Skeletal muscle tissue (tissue), 4 donors: ENCODE measurements around the gene HLA-DMA. TPM values are rescaled to one million over a fixed set of nuclear protein-coding genes. Genes with fewer than 3 reads are reported as not detected.

Source experiments
- H3K27ac ChIP-seq: one replicate; pipeline ENCODE4 v1.7.0; 2013; ENCODE audit warnings: mild to moderate bottlenecking, low read depth, low read length, inconsistent platforms
- H3K27me3 ChIP-seq, 3 donors: one replicate each; pipeline ENCODE4 v1.7.0; 2013; ENCODE audit warnings: low read length in 3 of 3; ENCODE audit not compliant: control insufficient read depth in 3 of 3, insufficient read depth in 3 of 3
- H3K36me3 ChIP-seq, 3 donors: one replicate each; pipeline ENCODE4 v1.7.0; 2013; ENCODE audit warnings: low read length in 3 of 3; ENCODE audit not compliant: control insufficient read depth in 3 of 3, insufficient read depth in 3 of 3
- H3K4me1 ChIP-seq, 3 donors: one replicate each; pipeline ENCODE4 v1.7.0; 2013; ENCODE audit warnings: low read length in 3 of 3, mild to moderate bottlenecking in 3 of 3; ENCODE audit not compliant: control insufficient read depth in 3 of 3, insufficient read depth in 3 of 3
- H3K4me3 ChIP-seq, 3 donors: one replicate each; pipeline ENCODE4 v1.7.0; 2013; ENCODE audit warnings: low read length in 3 of 3
- H3K9ac ChIP-seq, 3 donors: one replicate each; pipeline ENCODE4 v1.7.0; 2013; ENCODE audit warnings: low read length in 3 of 3, mild to moderate bottlenecking in 3 of 3, moderate library complexity in 2 of 3, low read depth in 1 of 3
- H3K9me3 ChIP-seq, 3 donors: one replicate each; pipeline ENCODE4 v1.7.0; 2013; ENCODE audit warnings: low read length in 3 of 3; ENCODE audit not compliant: control insufficient read depth in 3 of 3
- total RNA-seq: library from RNA; depleted of rRNA; stranded (reverse); fragments of >200 nt; gene quantifications from one replicate; pipeline ENCODE4 v1.2.3, GENCODE V29; 2014
- donor health status: Osteomylitis.

Gene HLA-DMA
- total RNA-seq, 1 donor from 2014 or later = 6.3 TPM

DNA sequence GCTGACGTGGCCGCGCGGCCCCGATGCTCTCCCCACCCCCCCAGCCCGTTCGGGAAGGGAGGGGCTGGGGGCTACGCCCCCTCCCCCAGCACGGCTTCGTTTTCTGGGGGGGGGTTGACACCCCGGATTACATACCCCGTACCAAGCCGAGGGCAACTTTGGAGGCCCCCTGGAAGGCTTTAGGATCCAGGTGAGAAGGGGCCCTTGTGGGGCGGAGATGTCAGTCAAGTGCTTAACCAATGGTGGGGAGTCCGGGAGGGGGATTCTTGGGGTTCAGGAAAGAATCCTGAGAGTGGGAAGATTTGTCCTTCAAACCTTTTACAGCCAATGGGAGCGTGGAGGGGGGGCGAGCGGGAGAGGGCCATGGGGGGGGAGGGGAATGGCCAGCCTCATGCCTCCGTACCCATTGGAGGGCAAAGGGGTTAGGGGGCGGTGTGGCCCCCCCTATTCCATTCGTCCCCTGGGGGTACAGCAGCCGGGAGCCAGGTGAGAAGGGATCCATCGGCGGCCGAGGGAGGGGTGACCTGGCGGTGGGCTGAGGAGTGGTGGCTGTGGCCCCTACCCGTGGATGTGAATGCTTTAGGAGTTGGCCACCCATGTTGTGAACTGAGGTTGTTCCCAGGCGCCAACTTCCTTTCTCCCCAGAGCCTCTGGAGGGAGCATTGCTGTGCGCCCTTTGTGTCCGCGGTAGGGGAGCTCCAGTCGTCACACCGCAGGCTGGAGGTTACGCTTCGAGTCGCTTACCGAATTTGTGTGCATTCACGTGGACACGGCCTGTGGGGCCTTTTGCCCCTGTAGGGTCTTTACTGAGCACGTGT lies 16.2 kb upstream of the HLA-DMA start:
- Histone ChIP-seq H3K9ac (peak overlapping the region; percentile 97 to 100 (median 100)), H3K27me3 (no peaks in the 10 kb centered on the region), H3K9me3 (no peaks in the 10 kb centered on the region), H3K4me1 (peaks cover 21 to 29% (median 22%) of the 10 kb centered on the region in 3 donors), H3K36me3 (peaks cover 8 to 23% (median 20%) of the 10 kb centered on the region in 3 donors), H3K27ac (peak overlapping the region; percentile 100), H3K4me3 (peak overlapping the region; percentile 82 to 97 (median 97))

GRCh38 chr6:32968093-32968866 lies 15.4 kb upstream of the HLA-DMA start, which contains the start of gene BRD2:
TSS of gene BRD2 (plus strand) at chr6:32968594. CDS start at chr6:32972899, 4,305 bp downstream.
- peaks cover 19 to 28% (median 21%) of the 10 kb centered on the region in 3 donors for H3K4me1 ChIP-seq
- peaks cover 8 to 20% (median 12%) of the 10 kb centered on the region in 3 donors for H3K36me3 ChIP-seq
- H3K4me3 ChIP-seq = peak within 1 kb of the TSS; percentile 82 to 97 (median 97)
- no peaks in the 10 kb centered on the region for H3K27me3 ChIP-seq
- peak within 1 kb of the TSS; percentile 97 to 100 (median 100) for H3K9ac ChIP-seq
- no peaks in the 10 kb centered on the region for H3K9me3 ChIP-seq
- peak within 1 kb of the TSS; percentile 100 for H3K27ac ChIP-seq

DNA sequence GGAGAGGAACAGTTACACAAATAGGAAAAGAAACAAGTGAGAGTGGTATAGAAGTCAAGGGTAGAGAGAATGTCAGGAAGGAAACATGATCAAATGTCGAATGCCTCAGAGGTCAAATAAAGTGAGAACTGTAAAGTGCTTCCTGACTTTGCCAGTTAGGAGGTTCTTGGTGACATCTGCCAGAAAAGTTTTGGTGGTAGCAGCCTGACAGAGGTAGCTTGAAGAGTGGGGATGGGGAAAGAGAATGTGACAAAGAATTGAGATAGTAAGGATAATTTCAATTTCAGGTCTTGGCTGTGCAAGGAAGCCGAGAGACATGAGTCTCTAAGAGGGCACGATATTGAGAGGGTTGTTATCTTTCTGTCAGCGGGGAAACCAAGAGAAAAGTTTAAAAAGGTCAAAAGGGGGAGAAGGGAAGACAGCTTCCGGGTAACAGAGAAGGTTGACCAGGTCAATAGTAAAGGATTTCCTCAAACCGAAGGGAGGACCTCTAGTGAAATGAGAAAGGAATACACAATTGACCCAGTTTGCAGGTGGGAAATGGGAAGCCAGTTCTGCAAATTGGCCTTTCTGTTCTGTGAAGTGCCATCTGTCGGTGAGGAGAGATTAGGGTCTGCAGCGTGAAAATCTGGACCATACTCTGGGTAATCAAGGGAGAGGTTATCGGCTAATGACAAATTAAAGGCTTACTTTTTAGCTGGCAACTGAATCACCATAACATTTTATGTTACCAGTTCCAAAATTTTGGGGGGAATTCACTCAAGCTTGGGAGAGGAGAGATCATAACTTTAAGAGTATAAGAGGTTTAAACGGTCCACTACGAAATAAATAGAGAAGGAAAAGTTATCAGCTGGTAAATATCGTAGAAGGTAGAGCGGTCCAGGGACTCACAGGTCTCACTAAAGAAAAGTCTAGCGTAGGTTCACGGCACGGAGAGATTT lies 14.5 kb upstream of the HLA-DMA start:
- peak overlapping the region; percentile 100 for H3K27ac ChIP-seq
- H3K36me3 ChIP-seq = peaks cover 1 to 11% (median 3%) of the 10 kb centered on the region in 3 donors
- peak overlapping the region; percentile 82 to 97 (median 95) for H3K4me3 ChIP-seq
- H3K27me3 ChIP-seq = no peaks in the 10 kb centered on the region
- peaks cover 19 to 28% (median 21%) of the 10 kb centered on the region in 3 donors for H3K4me1 ChIP-seq
- H3K9me3 ChIP-seq = no peaks in the 10 kb centered on the region
- peak overlapping the region; percentile 97 to 100 (median 99) for H3K9ac ChIP-seq

DNA sequence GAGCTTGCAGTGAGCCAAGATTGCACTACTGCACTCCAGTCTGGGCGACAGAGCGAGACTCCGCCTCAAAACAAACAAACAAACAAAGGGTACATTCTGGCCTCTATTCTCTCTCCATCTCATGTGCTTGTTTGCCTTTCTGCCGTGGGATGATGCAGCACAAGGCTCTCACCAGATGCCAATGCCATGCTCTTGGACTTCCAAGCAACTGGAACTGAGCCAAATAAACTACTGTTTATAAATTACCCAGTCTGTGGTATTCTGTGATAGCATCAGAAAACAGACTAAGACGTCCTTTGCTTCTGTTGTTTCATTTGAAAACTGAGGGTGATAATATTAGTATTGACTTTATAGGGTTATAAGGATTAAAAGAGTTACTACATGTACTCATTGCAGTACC lies 11.9 kb upstream of the HLA-DMA start:
- H3K9me3 ChIP-seq = no peaks in the 10 kb centered on the region
- H3K27me3 ChIP-seq = no peaks in the 10 kb centered on the region
- peaks cover 0 to 4% (median 0%) of the 10 kb centered on the region in 3 donors for H3K36me3 ChIP-seq
- H3K9ac ChIP-seq = no peak overlapping the region
- H3K4me3 ChIP-seq = no peak overlapping the region
- no peak overlapping the region for H3K27ac ChIP-seq
- H3K4me1 ChIP-seq = peaks cover 16 to 27% (median 19%) of the 10 kb centered on the region in 3 donors

- no peak overlapping the region for H3K9ac ChIP-seq
- no peaks in the 10 kb centered on the region for H3K27me3 ChIP-seq
- no peak overlapping the region for H3K27ac ChIP-seq
- no peaks in the 10 kb centered on the region for H3K36me3 ChIP-seq
- H3K4me3 ChIP-seq = no peak overlapping the region
- no peaks in the 10 kb centered on the region for H3K9me3 ChIP-seq
- H3K4me1 ChIP-seq = peaks cover 16 to 21% (median 19%) of the 10 kb centered on the region in 3 donors
Measured at GRCh38 chr6:32963866-32964265, 11.0 kb upstream of the HLA-DMA start.

GRCh38 chr6:32962213-32962826 lies 9.4 kb upstream of the HLA-DMA start:
- Histone ChIP-seq H3K4me1 (peaks cover 16 to 18% (median 16%) of the 10 kb centered on the region in 3 donors), H3K27me3 (no peaks in the 10 kb centered on the region), H3K9me3 (no peaks in the 10 kb centered on the region), H3K4me3 (no peak overlapping the region), H3K9ac (no peak overlapping the region), H3K36me3 (no peaks in the 10 kb centered on the region), H3K27ac (no peak overlapping the region)

GRCh38 chr6:32960563-32960962 lies 7.7 kb upstream of the HLA-DMA start:
- Histone ChIP-seq H3K4me3 (no peak overlapping the region), H3K27me3 (no peaks in the 10 kb centered on the region), H3K36me3 (no peaks in the 10 kb centered on the region), H3K4me1 (peaks cover under 1% of the 10 kb centered on the region in 3 donors), H3K9me3 (no peaks in the 10 kb centered on the region), H3K9ac (no peak overlapping the region), H3K27ac (no peak overlapping the region)

DNA sequence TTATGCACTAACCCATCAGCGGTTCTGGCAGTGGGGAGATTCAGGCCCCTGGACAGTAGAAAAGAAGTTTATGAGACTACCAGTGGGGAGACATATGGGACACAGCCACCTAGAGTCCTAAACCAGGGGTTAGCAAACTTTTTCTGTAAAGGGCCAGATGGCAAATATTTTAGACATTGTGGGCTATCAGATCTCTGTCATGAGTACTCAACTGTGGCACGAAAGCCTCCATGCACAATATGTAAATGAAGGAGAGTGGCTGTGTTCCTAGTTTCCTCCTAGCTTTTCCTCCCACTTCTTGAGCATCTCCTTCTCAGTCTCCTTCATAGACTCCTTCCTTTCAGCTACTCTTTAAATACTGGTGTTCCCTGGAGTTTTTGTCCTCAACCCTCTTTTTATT lies 3.3 kb upstream of the HLA-DMA start:
- Histone ChIP-seq H3K27me3 (no peaks in the 10 kb centered on the region), H3K9ac (no peak overlapping the region), H3K27ac (no peak overlapping the region), H3K9me3 (no peaks in the 10 kb centered on the region), H3K4me3 (no peak overlapping the region), H3K4me1 (peaks cover 3 to 12% (median 11%) of the 10 kb centered on the region in 3 donors), H3K36me3 (no peaks in the 10 kb centered on the region)
